HS-27A (cell line): ENCODE measurements around the gene BACE1-AS.
"Not testable (repeated sequence)": the region's sequence is repeated elsewhere in the genome, so short reads cannot be mapped to it uniquely, and the experiment has no call there.

Experiments used
- DNase-seq: peaks from one replicate; pipeline ENCODE4 v3.0.0-alpha.2; 2012; ENCODE audit warnings: low read depth, missing footprints

The BACE1-AS gene

GRCh38 chr11:117327255-117327566 is 36.1 kb downstream of the BACE1-AS start:
- not testable (repeated sequence) for DNase-seq

GRCh38 chr11:117327567-117328374 is 36.6 kb downstream of the BACE1-AS start, which contains the start of gene CEP164:
Gene CEP164, plus strand, starts transcription at chr11:117327854. Its CDS starts 10,733 bp downstream, at chr11:117338587.
- peak; percentile 69 for DNase-seq

GRCh38 chr11:117328375-117329010 is 37.3 kb downstream of the BACE1-AS start:
- no peak for DNase-seq

- DNase-seq: no peak
Observed at GRCh38 chr11:117332843-117333242, 41.7 kb downstream of the BACE1-AS start.

GRCh38 chr11:117333917-117334316 is 42.8 kb downstream of the BACE1-AS start:
- DNase-seq: no peak

GRCh38 chr11:117334896-117335295 is 43.8 kb downstream of the BACE1-AS start:
- no peak for DNase-seq

GRCh38 chr11:117335399-117335798 is 44.3 kb downstream of the BACE1-AS start:
- no peak for DNase-seq

- no peak for DNase-seq
Observed at GRCh38 chr11:117337076-117337475, 45.9 kb downstream of the BACE1-AS start.
